ENCODE data around the gene MICAL3. TPM values are rescaled to one million over a fixed set of nuclear protein-coding genes. Genes with fewer than 3 reads are reported as not detected.

The MICAL3 gene
- total and polyA plus RNA-seq, 2 experiments from 2014 or later: 27.3 to 76.9 TPM

- no peaks in the 10 kb centered on the region for H3K36me3 ChIP-seq
- H3K4me3 ChIP-seq: no peak overlapping the region
- TF ChIP-seq, protein P1, sequence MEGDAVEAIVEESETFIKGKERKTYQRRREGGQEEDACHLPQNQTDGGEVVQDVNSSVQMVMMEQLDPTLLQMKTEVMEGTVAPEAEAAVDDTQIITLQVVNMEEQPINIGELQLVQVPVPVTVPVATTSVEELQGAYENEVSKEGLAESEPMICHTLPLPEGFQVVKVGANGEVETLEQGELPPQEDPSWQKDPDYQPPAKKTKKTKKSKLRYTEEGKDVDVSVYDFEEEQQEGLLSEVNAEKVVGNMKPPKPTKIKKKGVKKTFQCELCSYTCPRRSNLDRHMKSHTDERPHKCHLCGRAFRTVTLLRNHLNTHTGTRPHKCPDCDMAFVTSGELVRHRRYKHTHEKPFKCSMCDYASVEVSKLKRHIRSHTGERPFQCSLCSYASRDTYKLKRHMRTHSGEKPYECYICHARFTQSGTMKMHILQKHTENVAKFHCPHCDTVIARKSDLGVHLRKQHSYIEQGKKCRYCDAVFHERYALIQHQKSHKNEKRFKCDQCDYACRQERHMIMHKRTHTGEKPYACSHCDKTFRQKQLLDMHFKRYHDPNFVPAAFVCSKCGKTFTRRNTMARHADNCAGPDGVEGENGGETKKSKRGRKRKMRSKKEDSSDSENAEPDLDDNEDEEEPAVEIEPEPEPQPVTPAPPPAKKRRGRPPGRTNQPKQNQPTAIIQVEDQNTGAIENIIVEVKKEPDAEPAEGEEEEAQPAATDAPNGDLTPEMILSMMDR (IDR thresholded peaks at IDR 0.05; ENCODE audit: low read depth, low read length): no peak
- H3K4me1 ChIP-seq (ENCODE audit: low read depth): peaks cover 33% of the 10 kb centered on the region
- H3K9me3 ChIP-seq (ENCODE audit: low read depth): no peaks in the 10 kb centered on the region
- no peak for DNase-seq (ENCODE audit: low read depth in 1 of 2, low spot score in 1 of 2)
- no peaks in the 10 kb centered on the region for H3K27me3 ChIP-seq
- no peak overlapping the region for H3K27ac ChIP-seq
Observed at GRCh38 chr22:17966403-17966717, 58.0 kb downstream of the MICAL3 start.

- Histone ChIP-seq H3K36me3 (no peaks in the 10 kb centered on the region), H3K4me1 (ENCODE audit: low read depth) (peaks cover 35% of the 10 kb centered on the region), H3K4me3 (no peak overlapping the region), H3K27ac (no peak overlapping the region), H3K27me3 (no peaks in the 10 kb centered on the region), H3K9me3 (ENCODE audit: low read depth) (no peaks in the 10 kb centered on the region)
- no peak for DNase-seq (ENCODE audit: low read depth in 1 of 2, low spot score in 1 of 2)
- TF ChIP-seq, protein P1 (IDR thresholded peaks at IDR 0.05; ENCODE audit: low read depth, low read length): no peak
Observed at GRCh38 chr22:17965538-17966402, 58.6 kb downstream of the MICAL3 start.

- H3K4me3 ChIP-seq: no peak overlapping the region
- H3K27ac ChIP-seq: peak overlapping the region; percentile 82
- no peaks in the 10 kb centered on the region for H3K27me3 ChIP-seq
- DNase-seq (ENCODE audit: low read depth in 1 of 2, low spot score in 1 of 2): no peak
- TF ChIP-seq, protein P1 (IDR thresholded peaks at IDR 0.05; ENCODE audit: low read depth, low read length): no peak
- H3K4me1 ChIP-seq (ENCODE audit: low read depth): peaks cover 27% of the 10 kb centered on the region
- H3K9me3 ChIP-seq (ENCODE audit: low read depth): no peaks in the 10 kb centered on the region
- H3K36me3 ChIP-seq: no peaks in the 10 kb centered on the region
Observed at GRCh38 chr22:17964643-17965042, 59.7 kb downstream of the MICAL3 start.

DNA sequence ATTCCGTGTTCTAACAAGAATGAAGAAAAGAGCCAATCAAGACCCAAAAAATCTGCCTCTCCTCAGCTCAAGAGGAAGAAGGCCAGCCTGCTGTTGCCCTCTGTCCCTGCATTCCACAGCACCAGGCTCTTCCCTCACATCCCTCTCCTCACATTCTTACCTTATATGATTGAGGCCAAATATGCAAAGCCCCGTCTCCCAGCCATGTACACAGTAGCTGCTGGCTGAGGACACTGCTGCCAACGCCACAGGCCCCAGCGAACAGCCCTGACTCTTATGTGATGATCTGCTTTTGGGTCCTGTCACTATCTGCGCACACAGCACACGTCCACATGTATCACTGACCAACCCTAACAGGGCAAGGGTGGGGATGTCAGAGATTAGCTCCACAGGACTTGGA is 60.2 kb downstream of the MICAL3 start:
- TF ChIP-seq, protein P1 (IDR thresholded peaks at IDR 0.05; ENCODE audit: low read depth, low read length): no peak
- H3K36me3 ChIP-seq: no peaks in the 10 kb centered on the region
- no peaks in the 10 kb centered on the region for H3K27me3 ChIP-seq
- H3K27ac ChIP-seq: peak overlapping the region; percentile 82
- no peak overlapping the region for H3K4me3 ChIP-seq
- H3K9me3 ChIP-seq (ENCODE audit: low read depth): no peaks in the 10 kb centered on the region
- DNase-seq (ENCODE audit: low read depth in 1 of 2, low spot score in 1 of 2): peak in 1 of 2 donors; percentile 48
- peaks cover 23% of the 10 kb centered on the region for H3K4me1 ChIP-seq (ENCODE audit: low read depth)

DNA sequence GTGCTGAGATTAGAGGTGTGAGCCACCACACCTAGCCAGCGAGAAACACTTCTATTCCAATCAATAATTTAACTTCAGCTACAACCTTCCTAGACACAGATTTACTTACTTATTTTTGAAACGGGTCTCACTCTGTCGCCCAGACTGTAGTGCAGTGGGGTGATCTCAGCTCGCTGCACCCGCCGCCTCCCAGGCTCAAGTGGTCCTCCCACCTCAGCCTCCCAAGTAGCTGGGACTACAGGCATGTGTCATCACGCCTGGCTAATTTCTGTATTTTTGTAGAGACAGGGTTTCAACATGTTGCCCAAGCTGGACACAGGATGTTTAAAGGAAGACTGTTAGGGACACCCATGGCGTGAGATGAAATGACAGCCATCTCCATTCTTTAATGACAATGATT is 61.3 kb downstream of the MICAL3 start:
- no peak overlapping the region for H3K4me3 ChIP-seq
- no peaks in the 10 kb centered on the region for H3K27me3 ChIP-seq
- TF ChIP-seq, protein P1 (IDR thresholded peaks at IDR 0.05; ENCODE audit: low read depth, low read length): no peak
- H3K9me3 ChIP-seq (ENCODE audit: low read depth): no peaks in the 10 kb centered on the region
- DNase-seq (ENCODE audit: low read depth in 1 of 2, low spot score in 1 of 2): no peak
- H3K27ac ChIP-seq: no peak overlapping the region
- peaks cover 23% of the 10 kb centered on the region for H3K4me1 ChIP-seq (ENCODE audit: low read depth)
- no peaks in the 10 kb centered on the region for H3K36me3 ChIP-seq
